ENCODE measurements around the gene ZNF593. TPM values are rescaled to one million over a fixed set of nuclear protein-coding genes. Genes with fewer than 3 reads are reported as not detected.

Gene ZNF593
- total and polyA plus RNA-seq, 3 donors from 2014 or later, result 22.8 to 56.7 (median 37.3) TPM

GRCh38 chr1:26203642-26204318 is 34.1 kb downstream of the ZNF593 start:
- TF ChIP-seq CTCF (IDR thresholded peaks at IDR 0.05), result no peak
- no peak for TF ChIP-seq POLR2A (IDR thresholded peaks at IDR 0.05)
- WGBS, 2 donors, result 80 to 90% methylated on average over 6 to 9 of the region's 9 CpGs
- intact Hi-C loops (cut with DNase I; ENCODE audit: low total_unique reads), result no loop called here
- H3K9me3 ChIP-seq, result no peaks in the 10 kb centered on the region
- no peaks in the 10 kb centered on the region for H3K27me3 ChIP-seq
- no peak for DNase-seq
- peaks cover 5% of the 10 kb centered on the region for H3K4me1 ChIP-seq
- H3K4me3 ChIP-seq, result no peak overlapping the region
- H3K36me3 ChIP-seq (ENCODE audit: low read depth, missing control alignments), result no peaks in the 10 kb centered on the region
- no peak overlapping the region for H3K27ac ChIP-seq

GRCh38 chr1:26210147-26210870 is 40.6 kb downstream of the ZNF593 start:
- Histone ChIP-seq H3K9me3 (no peaks in the 10 kb centered on the region), H3K27ac (no peak overlapping the region), H3K4me3 (no peak overlapping the region), H3K27me3 (no peaks in the 10 kb centered on the region), H3K36me3 (ENCODE audit: low read depth, missing control alignments) (no peaks in the 10 kb centered on the region), H3K4me1 (no peaks in the 10 kb centered on the region)
- TF ChIP-seq POLR2A (IDR thresholded peaks at IDR 0.05), result no peak
- no peak for TF ChIP-seq CTCF (IDR thresholded peaks at IDR 0.05)
- 89 to 91% methylated on average over 5 of the region's 5 CpGs for WGBS, 2 donors
- DNase-seq, result no peak
- intact Hi-C loops (cut with DNase I; ENCODE audit: low total_unique reads), result no loop called here

- no peak for TF ChIP-seq POLR2A (IDR thresholded peaks at IDR 0.05)
- TF ChIP-seq CTCF (IDR thresholded peaks at IDR 0.05), result no peak
- Histone ChIP-seq H3K27ac (no peak overlapping the region), H3K36me3 (ENCODE audit: low read depth, missing control alignments) (no peaks in the 10 kb centered on the region), H3K27me3 (no peaks in the 10 kb centered on the region), H3K9me3 (no peaks in the 10 kb centered on the region), H3K4me1 (no peaks in the 10 kb centered on the region), H3K4me3 (no peak overlapping the region)
- DNase-seq, result no peak
- WGBS, 2 donors, result 85 to 93% methylated on average over 5 of the region's 5 CpGs
- intact Hi-C loops (cut with DNase I; ENCODE audit: low total_unique reads), result no loop called here
Measured at GRCh38 chr1:26212726-26213125, 43.0 kb downstream of the ZNF593 start.

- intact Hi-C loops (cut with DNase I; ENCODE audit: low total_unique reads), result no loop called here
- Histone ChIP-seq H3K9me3 (no peaks in the 10 kb centered on the region), H3K27ac (no peak overlapping the region), H3K4me3 (no peak overlapping the region), H3K27me3 (no peaks in the 10 kb centered on the region), H3K36me3 (ENCODE audit: low read depth, missing control alignments) (no peaks in the 10 kb centered on the region), H3K4me1 (no peaks in the 10 kb centered on the region)
- no peak for TF ChIP-seq POLR2A (IDR thresholded peaks at IDR 0.05)
- TF ChIP-seq CTCF (IDR thresholded peaks at IDR 0.05), result no peak
- no peak for DNase-seq
- WGBS, 2 donors, result 85 to 88% methylated on average over 6 of the region's 6 CpGs
Measured at GRCh38 chr1:26213335-26213905, 43.7 kb downstream of the ZNF593 start.

All from testis (tissue), 3 donors.